Peyer's patch (tissue), 4 donors: Measurements from ENCODE around the gene ATP5PD. TPM values are rescaled to one million over a fixed set of nuclear protein-coding genes. Genes with fewer than 3 reads are reported as not detected.
"Not testable (repeated sequence)": the region's sequence is repeated elsewhere in the genome, so short reads cannot be mapped to it uniquely, and the experiment has no call there.

Source experiments
- DNase-seq, 3 donors: peaks; one replicate each; pipeline ENCODE4 v3.0.0-alpha.2; 2017 to 2019
- H3K27ac ChIP-seq, 4 donors: fragments of 200-600 bp; sonication (generic); one replicate each; pipeline ENCODE4 v1.5.1; 2016 to 2019
- H3K27me3 ChIP-seq, 2 donors: fragments of 200-600 bp; sonication (generic); one replicate each; pipeline ENCODE4 v1.5.1; 2019
- H3K36me3 ChIP-seq, 3 donors: fragments of 200-600 bp; sonication (generic); one replicate each; pipeline ENCODE4 v1.5.1; 2016 to 2019
- H3K4me1 ChIP-seq, 4 donors: fragments of 200-600 bp; sonication (generic); one replicate each; pipeline ENCODE4 v1.5.1; 2016 to 2019
- H3K4me3 ChIP-seq, 4 donors: fragments of 200-600 bp; sonication (generic); 1 replicate in 3 of 4; 2 replicates in 1 of 4; pipeline ENCODE4 v1.5.1; 2016 to 2019; ENCODE audit warnings: mild to moderate bottlenecking in 1 of 4
- H3K9me3 ChIP-seq, 4 donors: fragments of 200-600 bp; sonication (generic); one replicate each; pipeline ENCODE4 v1.5.1; 2016 to 2019; ENCODE audit warnings: mild to moderate bottlenecking in 1 of 4
- POLR2A ChIP-seq, 2 donors: fragments of 450-650 bp; IDR thresholded peaks; one replicate each; pipeline ENCODE4 v1.5.1; 2017; ENCODE audit warnings: antibody characterized with exemption in 2 of 2, mild to moderate bottlenecking in 2 of 2, moderate library complexity in 2 of 2
- total RNA-seq, 4 donors: library from RNA; depleted of rRNA; stranded (reverse); fragments of >200 nt; gene quantifications; one replicate each; pipeline ENCODE4 v1.1.0, GENCODE V29; 2016
- TF ChIP-seq, protein P1 (sequence below), 6 experiments: fragments of 450-650 bp in 4 of 6; fragments of 200-600 bp in 2 of 6; sonication (generic) in 1 of 6; IDR thresholded peaks; one replicate each; pipeline ENCODE4 v1.5.1; 2017 to 2019; ENCODE audit warnings: antibody characterized with exemption in 6 of 6, mild to moderate bottlenecking in 3 of 6, moderate library complexity in 1 of 6

ATP5PD gene
- total RNA-seq, 4 donors from 2014 or later, result 202 to 302 (median 247) TPM

DNA sequence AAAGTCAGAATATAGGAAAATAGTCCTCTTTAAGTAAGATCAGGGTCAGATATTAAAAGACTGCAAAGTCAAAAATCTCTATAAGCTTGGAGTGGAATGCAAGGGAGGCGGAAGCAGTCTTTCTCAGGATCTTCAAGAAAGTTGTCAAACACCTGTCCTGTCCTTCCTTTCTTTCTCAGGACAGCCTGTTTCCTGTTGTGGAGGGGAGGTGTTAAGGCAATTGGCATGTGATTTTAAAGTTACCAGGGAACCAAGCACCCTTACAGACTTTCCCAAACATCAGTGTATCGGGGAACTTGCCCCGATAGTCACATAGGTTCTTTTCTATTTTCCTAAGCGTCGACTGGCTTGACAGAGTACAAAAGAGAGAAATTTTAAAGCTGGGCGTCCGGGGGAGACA is 2.1 kb downstream of the ATP5PD start:
- H3K36me3 ChIP-seq, result peaks cover 0 to 26% (median 2%) of the 10 kb centered on the region in 3 donors
- H3K27me3 ChIP-seq, result no peaks in the 10 kb centered on the region
- H3K4me3 ChIP-seq, result no peak overlapping the region
- no peak overlapping the region for H3K27ac ChIP-seq
- peaks cover 0 to 25% (median 11%) of the 10 kb centered on the region in 4 donors for H3K4me1 ChIP-seq
- H3K9me3 ChIP-seq, result no peaks in the 10 kb centered on the region
- DNase-seq, result peak in 1 of 3 donors; percentile 5
- TF ChIP-seq, protein P1, sequence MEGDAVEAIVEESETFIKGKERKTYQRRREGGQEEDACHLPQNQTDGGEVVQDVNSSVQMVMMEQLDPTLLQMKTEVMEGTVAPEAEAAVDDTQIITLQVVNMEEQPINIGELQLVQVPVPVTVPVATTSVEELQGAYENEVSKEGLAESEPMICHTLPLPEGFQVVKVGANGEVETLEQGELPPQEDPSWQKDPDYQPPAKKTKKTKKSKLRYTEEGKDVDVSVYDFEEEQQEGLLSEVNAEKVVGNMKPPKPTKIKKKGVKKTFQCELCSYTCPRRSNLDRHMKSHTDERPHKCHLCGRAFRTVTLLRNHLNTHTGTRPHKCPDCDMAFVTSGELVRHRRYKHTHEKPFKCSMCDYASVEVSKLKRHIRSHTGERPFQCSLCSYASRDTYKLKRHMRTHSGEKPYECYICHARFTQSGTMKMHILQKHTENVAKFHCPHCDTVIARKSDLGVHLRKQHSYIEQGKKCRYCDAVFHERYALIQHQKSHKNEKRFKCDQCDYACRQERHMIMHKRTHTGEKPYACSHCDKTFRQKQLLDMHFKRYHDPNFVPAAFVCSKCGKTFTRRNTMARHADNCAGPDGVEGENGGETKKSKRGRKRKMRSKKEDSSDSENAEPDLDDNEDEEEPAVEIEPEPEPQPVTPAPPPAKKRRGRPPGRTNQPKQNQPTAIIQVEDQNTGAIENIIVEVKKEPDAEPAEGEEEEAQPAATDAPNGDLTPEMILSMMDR (IDR thresholded peaks at IDR 0.05), result no peak
- no peak for TF ChIP-seq POLR2A (IDR thresholded peaks at IDR 0.05)

- H3K9me3 ChIP-seq, H3K27me3 ChIP-seq, H3K4me3 ChIP-seq, DNase-seq, H3K27ac ChIP-seq: not testable (repeated sequence)
- peaks cover 0 to 35% (median 4%) of the 10 kb centered on the region in 3 donors for H3K36me3 ChIP-seq
- H3K4me1 ChIP-seq, result peaks cover 0 to 19% (median 11%) of the 10 kb centered on the region in 4 donors
These were observed 3.0 kb downstream of the ATP5PD start for GRCh38 chr17:75043789-75044188.

- Histone ChIP-seq H3K36me3 (peaks cover 0 to 43% (median 4%) of the 10 kb centered on the region in 3 donors), H3K27ac (no peak overlapping the region), H3K9me3 (no peaks in the 10 kb centered on the region), H3K4me3 (no peak overlapping the region), H3K27me3 (no peaks in the 10 kb centered on the region), H3K4me1 (peaks cover 0 to 9% (median 3%) of the 10 kb centered on the region in 4 donors)
- no peak for DNase-seq
- TF ChIP-seq POLR2A (IDR thresholded peaks at IDR 0.05), result no peak
- TF ChIP-seq, protein P1 (IDR thresholded peaks at IDR 0.05), result no peak
These were observed 5.0 kb downstream of the ATP5PD start for GRCh38 chr17:75041656-75042280.

- no peak overlapping the region for H3K27ac ChIP-seq
- peaks cover 0 to 25% (median under 1%) of the 10 kb centered on the region in 4 donors for H3K4me1 ChIP-seq
- H3K36me3 ChIP-seq, result peaks cover 0 to 43% (median 4%) of the 10 kb centered on the region in 3 donors
- TF ChIP-seq, protein P1 (IDR thresholded peaks at IDR 0.05), result no peak
- no peak for TF ChIP-seq POLR2A (IDR thresholded peaks at IDR 0.05)
- H3K4me3 ChIP-seq, result no peak overlapping the region
- no peaks in the 10 kb centered on the region for H3K9me3 ChIP-seq
- no peak for DNase-seq
- H3K27me3 ChIP-seq, result no peaks in the 10 kb centered on the region
These were observed 7.5 kb downstream of the ATP5PD start for GRCh38 chr17:75039238-75039637.

- Histone ChIP-seq H3K4me1 (peaks cover 0 to 39% (median 5%) of the 10 kb centered on the region in 4 donors), H3K9me3 (no peaks in the 10 kb centered on the region), H3K4me3 (no peak overlapping the region), H3K27me3 (no peaks in the 10 kb centered on the region), H3K27ac (peak overlapping the region in 3 of 4 donors; percentile 31 to 89 (median 76)), H3K36me3 (peaks cover 0 to 38% (median 4%) of the 10 kb centered on the region in 3 donors)
- peak; percentile 75 to 91 (median 85) for DNase-seq
- TF ChIP-seq, protein P1 (IDR thresholded peaks at IDR 0.05), result no peak
- no peak for TF ChIP-seq POLR2A (IDR thresholded peaks at IDR 0.05)
These were observed 10.0 kb downstream of the ATP5PD start for GRCh38 chr17:75036643-75037268.
